Measurements from ENCODE around the gene PTTG1IP.
"Not testable (repeated sequence)": the region's sequence is repeated elsewhere in the genome, so short reads cannot be mapped to it uniquely, and the experiment has no call there.

The PTTG1IP gene

GRCh38 chr21:44834231-44834950 lies 39.1 kb downstream of the PTTG1IP start:
- H3K9me3 ChIP-seq (ENCODE audit: low read length): no peaks in the 10 kb centered on the region
- no peak overlapping the region for H3K27ac ChIP-seq (ENCODE audit: low read depth, low read length)
- H3K4me1 ChIP-seq (ENCODE audit: insufficient read depth, low read length): no peaks in the 10 kb centered on the region
- no peaks in the 10 kb centered on the region for H3K27me3 ChIP-seq (ENCODE audit: control insufficient read depth in 1 of 2, insufficient read depth in 2 of 2, low read length in 2 of 2)
- H3K9ac ChIP-seq (ENCODE audit: low read length): no peak overlapping the region
- H3K4me3 ChIP-seq (ENCODE audit: low read depth in 1 of 2, low read length in 2 of 2): no peak overlapping the region
- no peaks in the 10 kb centered on the region for H3K36me3 ChIP-seq (ENCODE audit: insufficient read depth, low read length)

DNA sequence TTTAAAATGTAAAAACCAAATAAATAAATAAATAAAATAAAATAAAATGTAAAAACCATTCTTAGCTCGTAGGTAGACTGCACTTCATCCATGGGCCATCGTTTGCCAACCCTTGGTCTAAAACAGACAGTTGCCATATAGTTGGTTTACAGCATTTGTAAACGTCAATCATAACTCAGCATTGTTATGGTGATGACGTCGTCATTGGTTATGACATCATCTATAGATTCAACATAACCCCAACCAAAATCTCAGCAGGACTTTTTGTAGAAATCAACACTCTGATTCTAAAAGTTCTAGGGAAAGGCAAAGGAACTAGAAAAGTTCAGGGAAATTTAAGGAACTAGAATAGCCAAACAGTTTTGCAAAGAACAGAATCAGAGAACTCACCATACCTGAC lies 39.8 kb downstream of the PTTG1IP start:
- Histone ChIP-seq H3K27me3 (ENCODE audit: control insufficient read depth in 1 of 2, insufficient read depth in 2 of 2, low read length in 2 of 2) (no peaks in the 10 kb centered on the region), H3K9me3 (ENCODE audit: low read length) (peaks cover 2% of the 10 kb centered on the region), H3K36me3 (ENCODE audit: insufficient read depth, low read length) (no peaks in the 10 kb centered on the region), H3K27ac (ENCODE audit: low read depth, low read length) (no peak overlapping the region), H3K9ac (ENCODE audit: low read length) (no peak overlapping the region), H3K4me3 (ENCODE audit: low read depth in 1 of 2, low read length in 2 of 2) (no peak overlapping the region), H3K4me1 (ENCODE audit: insufficient read depth, low read length) (no peaks in the 10 kb centered on the region)

GRCh38 chr21:44832516-44833255 lies 40.8 kb downstream of the PTTG1IP start:
- not testable (repeated sequence) for H3K4me3 ChIP-seq (ENCODE audit: low read depth in 1 of 2, low read length in 2 of 2); H3K27me3 ChIP-seq (ENCODE audit: control insufficient read depth in 1 of 2, insufficient read depth in 2 of 2, low read length in 2 of 2); H3K27ac ChIP-seq (ENCODE audit: low read depth, low read length); H3K9me3 ChIP-seq (ENCODE audit: low read length); H3K4me1 ChIP-seq (ENCODE audit: insufficient read depth, low read length); H3K36me3 ChIP-seq (ENCODE audit: insufficient read depth, low read length); H3K9ac ChIP-seq (ENCODE audit: low read length)

GRCh38 chr21:44831227-44831860 lies 42.1 kb downstream of the PTTG1IP start:
- no peak overlapping the region for H3K9ac ChIP-seq (ENCODE audit: low read length)
- H3K4me1 ChIP-seq (ENCODE audit: insufficient read depth, low read length): no peaks in the 10 kb centered on the region
- H3K36me3 ChIP-seq (ENCODE audit: insufficient read depth, low read length): no peaks in the 10 kb centered on the region
- H3K27ac ChIP-seq (ENCODE audit: low read depth, low read length): no peak overlapping the region
- H3K27me3 ChIP-seq (ENCODE audit: control insufficient read depth in 1 of 2, insufficient read depth in 2 of 2, low read length in 2 of 2): no peaks in the 10 kb centered on the region
- H3K9me3 ChIP-seq (ENCODE audit: low read length): peaks cover 9% of the 10 kb centered on the region
- no peak overlapping the region for H3K4me3 ChIP-seq (ENCODE audit: low read depth in 1 of 2, low read length in 2 of 2)

- Histone ChIP-seq H3K9me3 (ENCODE audit: low read length) (peaks cover 9% of the 10 kb centered on the region), H3K27me3 (ENCODE audit: control insufficient read depth in 1 of 2, insufficient read depth in 2 of 2, low read length in 2 of 2) (no peaks in the 10 kb centered on the region), H3K36me3 (ENCODE audit: insufficient read depth, low read length) (no peaks in the 10 kb centered on the region), H3K9ac (ENCODE audit: low read length) (no peak overlapping the region), H3K4me3 (ENCODE audit: low read depth in 1 of 2, low read length in 2 of 2) (no peak overlapping the region), H3K4me1 (ENCODE audit: insufficient read depth, low read length) (no peaks in the 10 kb centered on the region), H3K27ac (ENCODE audit: low read depth, low read length) (no peak overlapping the region)
Observed at GRCh38 chr21:44829507-44830092, 43.9 kb downstream of the PTTG1IP start.

GRCh38 chr21:44828362-44829056 lies 45.0 kb downstream of the PTTG1IP start:
- Histone ChIP-seq H3K9ac (ENCODE audit: low read length) (no peak overlapping the region), H3K4me1 (ENCODE audit: insufficient read depth, low read length) (no peaks in the 10 kb centered on the region), H3K4me3 (ENCODE audit: low read depth in 1 of 2, low read length in 2 of 2) (no peak overlapping the region), H3K27me3 (ENCODE audit: control insufficient read depth in 1 of 2, insufficient read depth in 2 of 2, low read length in 2 of 2) (no peaks in the 10 kb centered on the region), H3K36me3 (ENCODE audit: insufficient read depth, low read length) (no peaks in the 10 kb centered on the region), H3K27ac (ENCODE audit: low read depth, low read length) (no peak overlapping the region), H3K9me3 (ENCODE audit: low read length) (peaks cover 9% of the 10 kb centered on the region)

GRCh38 chr21:44823179-44823660 lies 50.3 kb downstream of the PTTG1IP start:
- Histone ChIP-seq H3K9me3 (ENCODE audit: low read length) (peaks cover 3% of the 10 kb centered on the region), H3K27ac (ENCODE audit: low read depth, low read length) (no peak overlapping the region), H3K27me3 (ENCODE audit: control insufficient read depth in 1 of 2, insufficient read depth in 2 of 2, low read length in 2 of 2) (no peaks in the 10 kb centered on the region), H3K36me3 (ENCODE audit: insufficient read depth, low read length) (no peaks in the 10 kb centered on the region), H3K4me3 (ENCODE audit: low read depth in 1 of 2, low read length in 2 of 2) (no peak overlapping the region), H3K4me1 (ENCODE audit: insufficient read depth, low read length) (peaks cover 3% of the 10 kb centered on the region), H3K9ac (ENCODE audit: low read length) (no peak overlapping the region)

- Histone ChIP-seq H3K4me3 (ENCODE audit: low read depth in 1 of 2, low read length in 2 of 2) (no peak overlapping the region), H3K9me3 (ENCODE audit: low read length) (no peaks in the 10 kb centered on the region), H3K4me1 (ENCODE audit: insufficient read depth, low read length) (peaks cover 3% of the 10 kb centered on the region), H3K9ac (ENCODE audit: low read length) (no peak overlapping the region), H3K36me3 (ENCODE audit: insufficient read depth, low read length) (no peaks in the 10 kb centered on the region), H3K27me3 (ENCODE audit: control insufficient read depth in 1 of 2, insufficient read depth in 2 of 2, low read length in 2 of 2) (no peaks in the 10 kb centered on the region), H3K27ac (ENCODE audit: low read depth, low read length) (no peak overlapping the region)
Observed at GRCh38 chr21:44822484-44823178, 50.9 kb downstream of the PTTG1IP start.

- Histone ChIP-seq H3K9ac (ENCODE audit: low read length) (no peak overlapping the region), H3K27me3 (ENCODE audit: control insufficient read depth in 1 of 2, insufficient read depth in 2 of 2, low read length in 2 of 2) (no peaks in the 10 kb centered on the region), H3K36me3 (ENCODE audit: insufficient read depth, low read length) (no peaks in the 10 kb centered on the region), H3K4me3 (ENCODE audit: low read depth in 1 of 2, low read length in 2 of 2) (no peak overlapping the region), H3K4me1 (ENCODE audit: insufficient read depth, low read length) (peaks cover 12% of the 10 kb centered on the region), H3K27ac (ENCODE audit: low read depth, low read length) (no peak overlapping the region), H3K9me3 (ENCODE audit: low read length) (no peaks in the 10 kb centered on the region)
Observed at GRCh38 chr21:44820851-44821250, 52.6 kb downstream of the PTTG1IP start.

DNA sequence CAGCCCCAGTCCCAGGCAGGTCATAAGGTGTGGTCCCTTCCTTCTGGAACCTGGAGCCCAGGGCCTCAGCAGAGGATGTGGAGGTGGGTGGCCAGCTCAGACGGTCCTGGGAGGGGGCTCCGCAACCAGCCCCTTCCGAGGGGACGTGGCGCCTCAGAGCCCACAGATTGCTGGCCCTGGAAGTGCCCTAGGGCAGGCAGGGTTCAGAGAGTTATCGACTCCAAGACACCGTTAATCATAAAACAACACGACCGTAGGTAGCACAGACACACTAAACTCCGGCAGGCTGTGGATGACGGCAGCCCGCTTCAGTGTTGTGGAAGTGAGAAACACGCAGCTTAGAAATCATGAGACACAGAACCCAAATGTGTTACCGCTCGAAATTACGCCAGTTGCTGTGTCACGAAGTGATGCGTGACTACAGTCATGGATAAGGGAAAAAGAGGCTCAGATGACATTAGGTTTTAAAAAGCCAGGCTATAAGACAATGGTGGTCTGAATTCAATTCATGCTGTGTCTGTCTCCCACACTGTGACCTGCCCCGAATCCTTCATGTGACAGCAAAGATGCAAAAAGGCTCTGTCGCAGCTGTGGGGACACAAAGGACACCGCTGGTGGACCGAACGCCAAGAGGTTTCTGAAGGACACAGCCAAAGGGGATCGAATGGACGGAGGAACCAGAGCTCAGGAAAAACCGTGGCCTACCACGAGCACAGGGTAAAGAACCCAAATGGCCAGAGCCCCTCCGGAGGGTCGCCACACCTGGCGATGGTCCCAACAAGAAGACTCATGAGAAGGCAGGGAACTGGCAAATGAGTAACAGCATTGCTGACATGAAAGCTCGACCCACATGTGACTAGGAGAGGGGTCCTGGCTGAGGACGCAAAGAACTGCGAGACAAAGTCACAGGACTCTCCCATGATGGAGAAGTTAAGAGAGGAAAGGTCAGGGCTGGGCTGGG lies 53.9 kb downstream of the PTTG1IP start:
- Histone ChIP-seq H3K9ac (ENCODE audit: low read length) (no peak overlapping the region), H3K9me3 (ENCODE audit: low read length) (no peaks in the 10 kb centered on the region), H3K4me1 (ENCODE audit: insufficient read depth, low read length) (peaks cover 14% of the 10 kb centered on the region), H3K27me3 (ENCODE audit: control insufficient read depth in 1 of 2, insufficient read depth in 2 of 2, low read length in 2 of 2) (no peaks in the 10 kb centered on the region), H3K4me3 (ENCODE audit: low read depth in 1 of 2, low read length in 2 of 2) (no peak overlapping the region), H3K36me3 (ENCODE audit: insufficient read depth, low read length) (no peaks in the 10 kb centered on the region), H3K27ac (ENCODE audit: low read depth, low read length) (no peak overlapping the region)
